Measurements from ENCODE around the gene CPAMD8. TPM values are rescaled to one million over a fixed set of nuclear protein-coding genes. Genes with fewer than 3 reads are reported as not detected.

CPAMD8 gene
- total RNA-seq, 1 experiment from 2014 or later, result 0.10 TPM

GRCh38 chr19:16851031-16851712 lies 175.4 kb downstream of the CPAMD8 start:
- no peak for DNase-seq (ENCODE audit: extremely low read depth, low read depth)

DNA sequence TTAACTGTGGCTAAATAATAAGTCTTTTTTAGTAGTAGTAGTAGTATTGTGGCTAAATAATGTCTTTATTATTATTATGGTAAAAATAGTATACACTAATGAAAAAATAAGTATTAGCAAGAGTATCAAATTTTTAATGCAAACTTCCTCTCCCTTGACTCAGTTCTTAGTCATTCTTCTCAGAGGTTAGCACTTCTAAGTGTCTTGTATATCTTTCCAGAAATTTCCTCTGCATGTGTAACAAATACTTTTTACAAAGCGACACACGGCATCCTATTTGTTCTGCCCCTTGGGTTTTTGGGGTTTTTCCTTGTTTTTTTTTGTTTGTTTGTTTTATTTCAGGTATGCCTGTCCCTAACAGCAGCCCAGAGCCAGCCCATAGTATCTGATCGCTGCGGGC lies 176.5 kb downstream of the CPAMD8 start:
- no peak for DNase-seq (ENCODE audit: extremely low read depth, low read depth)

GRCh38 chr19:16849168-16849567 lies 177.4 kb downstream of the CPAMD8 start:
- DNase-seq (ENCODE audit: extremely low read depth, low read depth), result peak; percentile 46

- DNase-seq (ENCODE audit: extremely low read depth, low read depth), result no peak
These were observed 179.2 kb downstream of the CPAMD8 start for GRCh38 chr19:16847430-16847829.

DNA sequence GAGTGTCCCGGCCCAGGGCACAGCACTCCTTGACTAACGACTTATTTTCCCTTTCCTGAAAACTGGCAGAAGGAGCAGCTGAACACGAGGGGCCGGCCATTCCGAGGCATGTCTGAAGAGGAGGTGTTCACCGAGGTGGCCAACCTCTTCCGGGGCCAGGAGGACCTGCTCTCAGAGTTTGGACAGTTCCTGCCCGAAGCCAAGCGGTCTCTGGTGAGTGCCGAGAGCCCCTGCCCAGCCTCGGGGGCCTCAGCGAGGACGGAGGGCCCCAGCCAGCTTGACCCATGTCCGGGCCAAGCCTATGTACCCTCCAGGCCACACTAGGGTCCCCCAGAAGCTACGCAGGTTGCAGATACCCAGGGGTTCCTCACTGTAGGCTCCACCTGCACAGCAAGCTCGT lies 179.7 kb downstream of the CPAMD8 start:
- no peak for DNase-seq (ENCODE audit: extremely low read depth, low read depth)

Small RNAs within 50 kb of the gene (small RNA-seq; reads per million reads assigned to genes)
- gene RN7SL823P (0 to 2.5 reads per million in 2 experiments), gene RN7SL835P (0 reads per million in 2 experiments)

Other genes starting within 250 kb of the CPAMD8 start
- gene SIN3B, start 197.4 kb downstream of the CPAMD8 start, total RNA-seq (2014; rRNA removed; shearing (Covaris generic)), result 13.3 and 17.5 TPM in 2 replicates
- gene F2RL3, start 137.8 kb downstream of the CPAMD8 start, total RNA-seq (2014; rRNA removed; shearing (Covaris generic)), result not detected in 2 replicates
- gene HAUS8, start 48.6 kb upstream of the CPAMD8 start, total RNA-seq (2014; rRNA removed; shearing (Covaris generic)), result 5.1 and 7.2 TPM in 2 replicates
- 12.4 and 13.5 TPM in 2 replicates for gene MYO9B, start 49.0 kb upstream of the CPAMD8 start, total RNA-seq (2014; rRNA removed; shearing (Covaris generic))
- gene USE1, start 188.5 kb upstream of the CPAMD8 start, total RNA-seq (2014; rRNA removed; shearing (Covaris generic)), result 25.1 and 28.9 TPM in 2 replicates
- 3.7 and 3.8 TPM in 2 replicates for gene OCEL1, start 199.4 kb upstream of the CPAMD8 start, total RNA-seq (2014; rRNA removed; shearing (Covaris generic))
- 38.1 and 46.6 TPM in 2 replicates for gene NR2F6, start 219.1 kb upstream of the CPAMD8 start, total RNA-seq (2014; rRNA removed; shearing (Covaris generic))
- not detected in 2 replicates for gene USHBP1, start 237.9 kb upstream of the CPAMD8 start, total RNA-seq (2014; rRNA removed; shearing (Covaris generic))
- gene BABAM1, start 240.6 kb upstream of the CPAMD8 start, total RNA-seq (2014; rRNA removed; shearing (Covaris generic)), result 71.1 and 74.3 TPM in 2 replicates

Measured in NCI-H460 (cell line).